GM12878 (cell line): ENCODE measurements around the gene ZBED3. TPM values are rescaled to one million over a fixed set of nuclear protein-coding genes. Genes with fewer than 3 reads are reported as not detected.

ENCODE experiments used
- ATAC-seq: fragments of 200-7000 bp; cut with Tn5 transposase; 3 replicates; pipeline ENCODE4 v1.9.1; 2020; ENCODE audit warnings: mild to moderate bottlenecking, moderate library complexity
- BruUV-seq: library from RNA; stranded (reverse); fragments of 400-500 nt; replicated peaks from 2 replicates; lab custom pipeline; 2021; lab: Mats Ljungman, UMichigan
- CTCF ChIA-PET: fragments of 300-600 bp; sonication (Branson Sonifier 250); formaldehyde crosslinking; extraction: SDS; loops from one replicate; lab custom pipeline; 2021; ENCODE audit warnings: inconsistent platforms; lab: Yijun Ruan, JAX
- POLR2A ChIA-PET: fragments of 350-600 bp; formaldehyde crosslinking; extraction: SDS; loops from one replicate; lab custom pipeline; 2021; ENCODE audit warnings: inconsistent platforms; lab: Charles Lee
- RAD21 ChIA-PET: fragments of 300-600 bp; sonication (Branson Sonifier 250); formaldehyde crosslinking; loops from one replicate; lab custom pipeline; 2023; ENCODE audit warnings: antibody characterized with exemption; ENCODE audit not compliant: unreplicated experiment; lab: Charles Lee
- SMC1A ChIA-PET: fragments of 300-600 bp; sonication (Branson Sonifier 250); formaldehyde crosslinking; loops from one replicate; lab custom pipeline; 2023; ENCODE audit not compliant: unreplicated experiment, uncharacterized antibody; lab: Charles Lee
- DNase-seq: peaks from one replicate; pipeline ENCODE4 v3.0.0-alpha.2; 2011; ENCODE audit warnings: low read depth, low spot score
- FAIRE-seq: peaks from 3 replicates; lab custom pipeline; 2011; peaks lifted over from hg19 to GRCh38; lab: Jason Lieb, UNC
- H2AFZ ChIP-seq: 2 replicates; pipeline ENCODE4 v1.6.0; 2011; ENCODE audit warnings: low read depth, low read length, control low read depth; ENCODE audit not compliant: control insufficient read depth
- H3K27ac ChIP-seq: 2 replicates; pipeline ENCODE4 v1.5.1; 2011; ENCODE audit warnings: control low read depth; ENCODE audit not compliant: control insufficient read depth, insufficient read depth
- H3K27me3 ChIP-seq, 2 experiments: replicated peaks in 1 of 2; 2 replicates each; pipeline versions ENCODE4 v1.6.0 to v1.6.1; 2011; ENCODE audit warnings: low read length in 1 of 2; ENCODE audit not compliant: control insufficient read depth in 2 of 2, insufficient read depth in 2 of 2
- H3K36me3 ChIP-seq, 2 experiments: 2 replicates each; pipeline ENCODE4 v1.5.1; 2011; ENCODE audit warnings: low read length in 1 of 2; ENCODE audit not compliant: control insufficient read depth in 2 of 2, insufficient read depth in 2 of 2
- H3K4me1 ChIP-seq: 2 replicates; pipeline ENCODE4 v1.6.1; 2011; ENCODE audit warnings: mild to moderate bottlenecking, low read length, moderate library complexity, mixed read lengths; ENCODE audit not compliant: control insufficient read depth, insufficient read depth
- H3K4me2 ChIP-seq: 2 replicates; pipeline ENCODE4 v1.6.0; 2011; ENCODE audit warnings: control low read depth; ENCODE audit not compliant: control insufficient read depth, insufficient read depth
- H3K4me3 ChIP-seq: fragments of 200-600 bp; sonication (generic); 2 replicates; pipeline ENCODE4 v1.5.1; 2016
- H3K79me2 ChIP-seq: 2 replicates; pipeline ENCODE4 v1.6.0; 2011; ENCODE audit warnings: low read length; ENCODE audit not compliant: control insufficient read depth, insufficient read depth
- H3K9ac ChIP-seq: 2 replicates; pipeline ENCODE4 v1.8.0; 2011; ENCODE audit warnings: low read length, control low read depth, mixed read lengths; ENCODE audit not compliant: control insufficient read depth, insufficient read depth
- H3K9me3 ChIP-seq: replicated peaks from 3 replicates; pipeline ENCODE4 v1.5.1; 2011; ENCODE audit warnings: mild to moderate bottlenecking, low read length; ENCODE audit not compliant: control insufficient read depth, insufficient read depth
- H4K20me1 ChIP-seq: 2 replicates; pipeline ENCODE4 v1.6.0; 2011; ENCODE audit not compliant: control insufficient read depth, insufficient read depth
- CREB1 ChIP-seq: IDR thresholded peaks from 2 replicates; pipeline ENCODE4 v1.6.1; 2012; ENCODE audit warnings: low read depth, mild to moderate bottlenecking, inconsistent platforms
- JUNB ChIP-seq: IDR thresholded peaks from 2 replicates; pipeline ENCODE4 v1.6.1; 2016; ENCODE audit warnings: antibody characterized with exemption, mild to moderate bottlenecking
- MEF2A ChIP-seq: IDR thresholded peaks from 2 replicates; pipeline ENCODE4 v1.6.1; 2011; ENCODE audit warnings: low read depth, mild to moderate bottlenecking, low read length, moderate library complexity; ENCODE audit not compliant: insufficient read depth
- PBX3 ChIP-seq: IDR thresholded peaks from 2 replicates; pipeline ENCODE4 v1.6.1; 2011; ENCODE audit warnings: mild to moderate bottlenecking, low read depth, low read length, moderate library complexity; ENCODE audit not compliant: insufficient replicate concordance
- POLR2AphosphoS2 ChIP-seq: IDR thresholded peaks from 2 replicates; pipeline ENCODE4 v1.6.1; 2011; ENCODE audit warnings: low read depth, mild to moderate bottlenecking, low read length, improper control_type of control experiment, moderate library complexity
- RAD51 ChIP-seq: fragments of 450-650 bp; IDR thresholded peaks from 2 replicates; pipeline ENCODE4 v1.6.1; 2016; ENCODE audit warnings: moderate library complexity, mild to moderate bottlenecking, inconsistent platforms
- RUNX3 ChIP-seq: IDR thresholded peaks from 2 replicates; pipeline ENCODE4 v1.6.1; 2012; ENCODE audit warnings: low read length, inconsistent platforms
- SIX5 ChIP-seq: IDR thresholded peaks from 2 replicates; pipeline ENCODE4 v1.6.1; 2011; ENCODE audit warnings: mild to moderate bottlenecking, low read depth, low read length, moderate library complexity; ENCODE audit not compliant: severe bottlenecking
- WGBS: methylation state at CpG from one replicate; pipeline ENCODE4 v1.1.6; 2016; ENCODE audit warnings: low lambda C conversion rate; ENCODE audit not compliant: insufficient replicate concordance, insufficient coverage; ENCODE audit errors: missing lambda C conversion rate; 5-methylcytosine and 5-hydroxymethylcytosine counted together
- in situ Hi-C: fragments of 300-500 bp; cut with MboI; formaldehyde crosslinking; loops from 9 replicates; pipeline ENCODE4 v1.14.3; 2018; ENCODE audit warnings: mixed read lengths
- intact Hi-C: fragments of 100-400 bp; cut with micrococcal nuclease; formaldehyde crosslinking; loops from one replicate; pipeline ENCODE4 v1.14.2; 2022; ENCODE audit not compliant: unreplicated experiment
- polyA plus RNA-seq, 11 experiments: library from polyadenylated mRNA; depleted of rRNA in 4 of 11; unstranded in 6 of 11; stranded (reverse) in 5 of 11; fragments of >200 nt; fragmentation: Nextera tagmentation in 4 of 11; fragmentation: Illumina TruSeq in 1 of 11; extraction: Ambion mirVana in 4 of 11; extraction: Trizol in 1 of 11; gene quantifications; 1 replicate in 1 of 11; 2 replicates in 10 of 11; pipeline versions ENCODE4 v1.2.1 to v1.2.3, GENCODE V29; 2011 to 2016; ENCODE audit warnings: inconsistent platforms in 2 of 11, missing spikeins in 2 of 11, low read depth in 1 of 11
- total RNA-seq, 4 experiments: library from RNA; depleted of rRNA in 3 of 4; stranded (reverse); fragments of >200 nt in 3 of 4; fragmentation: Illumina TruSeq in 1 of 4; extraction: Trizol in 1 of 4; gene quantifications; 2 replicates each; pipeline versions ENCODE4 v1.2.1 to v1.2.3, GENCODE V29; 2013 to 2021

ZBED3 gene
- total and polyA plus RNA-seq, 10 of the 15 experiments (the other 5 are each of a cell fraction or from before 2014, with no cell fraction given): 1.0 to 16.9 (median 2.5) TPM

- TF ChIP-seq POLR2AphosphoS2: no peak
- TF ChIP-seq PBX3: no peak
- no peak for TF ChIP-seq SIX5
- TF ChIP-seq CREB1: no peak
- no peak for TF ChIP-seq MEF2A
- TF ChIP-seq RUNX3: peak; percentile 23; the same call in 1 of the 2 replicates
- TF ChIP-seq JUNB: peak; percentile 34; the same call in 1 of the 2 replicates
- TF ChIP-seq RAD51: no peak
- TF ChIP-seq, all 136 proteins: peak for 2
- peak overlapping the region; percentile 54; the same call in 1 of the 2 replicates for H3K4me2 ChIP-seq
- intact Hi-C loops: no loop called here
- no peaks in the 10 kb centered on the region for H3K79me2 ChIP-seq
- H3K36me3 ChIP-seq: peaks cover 0 to 11% of the 10 kb centered on the region in 2 experiments; a peak in 3 of 4 replicates
- no peaks in the 10 kb centered on the region for H3K27me3 ChIP-seq
- WGBS: 90% methylated on average over 1 of the region's 1 CpG
- no peak overlapping the region for H3K4me3 ChIP-seq
- CTCF ChIA-PET: interaction anchor here (0.6 kb wide), 1 partner anchor 377 kb away, joined by 3 read pairs; no protein-coding TSS in a partner anchor
- no peaks in the 10 kb centered on the region for H4K20me1 ChIP-seq
- SMC1A ChIA-PET: no interaction called here
- no peaks in the 10 kb centered on the region for H3K4me1 ChIP-seq
- H3K9ac ChIP-seq: no peak overlapping the region
- RAD21 ChIA-PET: no interaction called here
- in situ Hi-C loops: no loop called here
- ATAC-seq (peak; percentile 79), FAIRE-seq (no peak), DNase-seq (no peak)
- no peak overlapping the region for H3K27ac ChIP-seq
- no peak overlapping the region for H2AFZ ChIP-seq
- POLR2A ChIA-PET: no interaction called here
- BruUV-seq: no TSS peak
- H3K9me3 ChIP-seq: no peaks in the 10 kb centered on the region
Observed at GRCh38 chr5:77046416-77047073, 40.5 kb downstream of the ZBED3 start.
